Frontal cortex (tissue), 4 donors: ENCODE data around the gene SMAD2. TPM values are rescaled to one million over a fixed set of nuclear protein-coding genes. Genes with fewer than 3 reads are reported as not detected.
A peak's percentile ranks its signal among the peaks of the same experiment; 100 is the strongest.
"Not testable (repeated sequence)": the region's sequence is repeated elsewhere in the genome, so short reads cannot be mapped to it uniquely, and the experiment has no call there.

Experiments
- DNase-seq, 2 donors: peaks; one replicate each; pipeline ENCODE4 v3.0.0; 2012; ENCODE audit warnings: low spot score in 2 of 2
- FAIRE-seq: peaks from 2 replicates; lab custom pipeline; 2012; peaks lifted over from hg19 to GRCh38; lab: Jason Lieb, UNC
- small RNA-seq: library from RNA; depleted of rRNA; stranded (forward); fragments of <200 nt; gene quantifications from one replicate; pipeline ENCODE3, GENCODE V24; 2014
- total RNA-seq: library from RNA; depleted of rRNA; stranded (reverse); fragments of >200 nt; gene quantifications from one replicate; pipeline ENCODE4 v1.2.3, GENCODE V29; 2014
- donor health status: control.
- donor health status: control.
- donor health status: control.

Gene SMAD2
- total RNA-seq, 1 donor from 2014 or later, result 45.2 TPM

GRCh38 chr18:47767699-47768098 lies 162.8 kb downstream of the SMAD2 start:
- no peak for DNase-seq
- FAIRE-seq, result no peak

- not testable (repeated sequence) for DNase-seq, FAIRE-seq
Measured at GRCh38 chr18:47767198-47767597, 163.3 kb downstream of the SMAD2 start.

Small RNAs within 50 kb of the gene (small RNA-seq; reads per million reads assigned to genes)
- gene AC120349.2 (not detected), gene MTCO2P2 (0.25 reads per million, percentile 5 among the genes with 10 or more reads in this experiment)
